PC-9 (cell line): ENCODE data around the gene TGFBR3.

Experiments used
- CTCF ChIP-seq: fragments of 200-600 bp; sonication (generic); conservative IDR thresholded peaks from 2 replicates; pipeline ENCODE4 v1.6.1; 2017; ENCODE audit warnings: mixed run types, antibody characterized with exemption, mild to moderate bottlenecking, moderate library complexity
- EZH2 ChIP-seq: fragments of 200-600 bp; sonication (generic); IDR thresholded peaks from 2 replicates; pipeline ENCODE4 v1.8.0; 2017; ENCODE audit warnings: antibody characterized with exemption, low read depth

DNA sequence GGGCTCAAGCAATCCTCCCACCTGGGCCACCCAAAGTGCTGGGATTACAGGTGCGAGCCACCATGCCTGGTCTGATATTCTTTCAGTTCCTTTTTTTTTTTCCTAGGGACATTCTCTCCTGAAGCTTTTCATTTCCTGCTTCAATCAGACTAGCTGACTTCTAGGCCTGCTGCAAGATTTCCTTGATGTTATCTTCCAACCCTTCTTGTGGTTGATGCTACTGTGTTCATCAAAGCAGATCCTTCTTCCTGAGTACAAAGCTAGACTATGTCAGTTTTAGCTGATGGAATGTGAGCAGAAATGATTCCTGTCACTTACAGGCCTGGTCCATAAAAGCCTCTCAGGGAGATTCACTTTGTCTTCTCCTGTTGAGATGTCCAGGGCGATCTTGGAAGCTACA lies 238.9 kb downstream of the TGFBR3 start:
- TF ChIP-seq CTCF (no peak), EZH2 (no peak)
